ENCODE measurements around the gene BHMT2.
A peak's percentile ranks its signal among the peaks of the same experiment; 100 is the strongest.

BHMT2 gene

DNA sequence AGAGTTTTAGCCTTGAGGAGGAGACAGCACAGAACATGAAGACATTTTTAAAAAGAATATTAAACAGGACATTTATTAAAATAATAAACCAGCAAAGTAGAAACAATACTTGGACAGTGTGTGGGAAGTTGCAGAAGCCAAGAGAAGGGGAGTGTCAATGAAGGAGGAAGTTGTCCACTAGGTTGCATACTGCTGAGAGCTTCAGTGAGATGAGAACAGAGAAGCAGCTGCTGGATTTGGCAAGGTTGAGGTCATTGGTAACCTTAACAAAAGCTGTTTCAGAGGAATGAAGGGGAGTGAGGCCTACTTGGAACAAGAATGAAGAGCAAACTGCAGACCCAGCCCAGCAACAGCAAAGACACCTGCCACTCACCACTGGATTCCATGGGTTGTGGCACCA is 53.4 kb downstream of the BHMT2 start:
- TF ChIP-seq, protein P1, sequence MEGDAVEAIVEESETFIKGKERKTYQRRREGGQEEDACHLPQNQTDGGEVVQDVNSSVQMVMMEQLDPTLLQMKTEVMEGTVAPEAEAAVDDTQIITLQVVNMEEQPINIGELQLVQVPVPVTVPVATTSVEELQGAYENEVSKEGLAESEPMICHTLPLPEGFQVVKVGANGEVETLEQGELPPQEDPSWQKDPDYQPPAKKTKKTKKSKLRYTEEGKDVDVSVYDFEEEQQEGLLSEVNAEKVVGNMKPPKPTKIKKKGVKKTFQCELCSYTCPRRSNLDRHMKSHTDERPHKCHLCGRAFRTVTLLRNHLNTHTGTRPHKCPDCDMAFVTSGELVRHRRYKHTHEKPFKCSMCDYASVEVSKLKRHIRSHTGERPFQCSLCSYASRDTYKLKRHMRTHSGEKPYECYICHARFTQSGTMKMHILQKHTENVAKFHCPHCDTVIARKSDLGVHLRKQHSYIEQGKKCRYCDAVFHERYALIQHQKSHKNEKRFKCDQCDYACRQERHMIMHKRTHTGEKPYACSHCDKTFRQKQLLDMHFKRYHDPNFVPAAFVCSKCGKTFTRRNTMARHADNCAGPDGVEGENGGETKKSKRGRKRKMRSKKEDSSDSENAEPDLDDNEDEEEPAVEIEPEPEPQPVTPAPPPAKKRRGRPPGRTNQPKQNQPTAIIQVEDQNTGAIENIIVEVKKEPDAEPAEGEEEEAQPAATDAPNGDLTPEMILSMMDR (IDR thresholded peaks at IDR 0.05; ENCODE audit: control insufficient read depth, insufficient read depth, low read depth, low read length, missing control alignments), result no peak
- H3K4me3 ChIP-seq (ENCODE audit: control insufficient read depth, low read depth, low read length), result no peak overlapping the region
- no peak for DNase-seq (ENCODE audit: low read depth)

DNA sequence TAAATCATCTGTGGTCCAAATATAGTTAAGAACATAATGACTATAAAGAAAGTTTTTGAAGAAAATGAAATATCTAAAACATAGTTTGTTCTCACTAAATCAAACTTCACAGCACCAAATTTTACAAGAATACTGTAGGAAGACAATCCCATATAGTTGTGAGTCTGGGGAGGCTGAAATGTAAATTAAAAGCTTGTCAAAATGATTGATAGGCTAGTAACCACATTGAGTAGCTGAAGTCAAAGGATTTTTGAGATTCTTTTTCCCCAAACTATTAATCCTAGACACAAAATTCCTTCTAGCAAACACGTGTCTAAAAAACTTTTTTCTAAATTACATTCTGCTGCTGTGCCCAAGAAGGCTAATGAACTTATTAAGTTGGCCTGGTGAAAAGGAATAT is 55.0 kb downstream of the BHMT2 start:
- H3K4me3 ChIP-seq (ENCODE audit: control insufficient read depth, low read depth, low read length), result no peak overlapping the region
- no peak for DNase-seq (ENCODE audit: low read depth)
- TF ChIP-seq, protein P1 (IDR thresholded peaks at IDR 0.05; ENCODE audit: control insufficient read depth, insufficient read depth, low read depth, low read length, missing control alignments), result no peak

DNA sequence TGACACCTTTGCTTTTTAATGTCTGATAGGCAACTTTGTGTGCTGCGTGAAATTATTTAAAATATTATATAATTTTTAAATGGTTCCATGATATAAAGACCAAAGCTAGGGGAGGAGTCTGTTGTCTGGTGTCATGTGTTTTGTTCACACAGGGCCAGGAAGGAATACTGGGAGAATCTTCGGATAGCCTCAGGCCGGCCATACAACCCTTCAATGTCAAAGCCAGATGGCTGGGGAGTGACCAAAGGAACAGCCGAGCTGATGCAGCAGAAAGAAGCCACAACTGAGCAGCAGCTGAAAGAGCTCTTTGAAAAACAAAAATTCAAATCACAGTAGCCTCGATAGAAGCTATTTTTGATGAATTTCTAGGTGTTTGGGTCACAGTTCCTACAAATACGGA is 61.2 kb downstream of the BHMT2 start:
- TF ChIP-seq, protein P1 (IDR thresholded peaks at IDR 0.05; ENCODE audit: control insufficient read depth, insufficient read depth, low read depth, low read length, missing control alignments), result no peak

DNA sequence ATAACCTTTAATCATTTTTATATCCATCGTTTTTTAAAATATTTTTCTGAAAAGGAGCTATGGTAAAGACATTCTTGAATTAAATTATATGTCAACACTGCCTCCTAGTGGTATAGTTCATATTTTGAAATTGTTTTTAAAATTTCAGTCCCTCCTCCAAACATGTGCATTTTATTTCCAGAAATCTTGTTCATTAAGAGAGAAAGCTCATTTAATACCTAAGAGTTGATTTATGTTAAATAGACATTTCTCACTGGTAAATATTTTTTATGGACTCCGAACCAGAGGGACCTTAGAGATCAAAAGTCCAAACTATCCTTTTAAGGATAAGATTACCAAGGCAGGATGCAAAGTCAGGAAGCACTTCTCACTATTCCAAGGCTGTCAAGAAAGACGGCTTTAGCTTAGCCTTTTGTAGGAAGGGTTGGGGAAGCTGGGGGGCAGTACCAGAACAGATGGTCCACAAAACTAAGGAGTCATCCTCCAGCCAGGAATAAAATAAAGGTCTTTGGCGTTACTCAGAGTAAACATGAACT is 63.6 kb downstream of the BHMT2 start:
- TF ChIP-seq, protein P1 (IDR thresholded peaks at IDR 0.05; ENCODE audit: control insufficient read depth, insufficient read depth, low read depth, low read length, missing control alignments), result no peak
- no peak for DNase-seq (ENCODE audit: low read depth)
- peak overlapping the region; percentile 10 for H3K4me3 ChIP-seq (ENCODE audit: control insufficient read depth, low read depth, low read length)

More for the DNA sequence above, 61.2 kb downstream of the BHMT2 start:
- H3K4me3 ChIP-seq (ENCODE audit: control insufficient read depth, low read depth, low read length), result no peak overlapping the region
- no peak for DNase-seq (ENCODE audit: low read depth)

DNA sequence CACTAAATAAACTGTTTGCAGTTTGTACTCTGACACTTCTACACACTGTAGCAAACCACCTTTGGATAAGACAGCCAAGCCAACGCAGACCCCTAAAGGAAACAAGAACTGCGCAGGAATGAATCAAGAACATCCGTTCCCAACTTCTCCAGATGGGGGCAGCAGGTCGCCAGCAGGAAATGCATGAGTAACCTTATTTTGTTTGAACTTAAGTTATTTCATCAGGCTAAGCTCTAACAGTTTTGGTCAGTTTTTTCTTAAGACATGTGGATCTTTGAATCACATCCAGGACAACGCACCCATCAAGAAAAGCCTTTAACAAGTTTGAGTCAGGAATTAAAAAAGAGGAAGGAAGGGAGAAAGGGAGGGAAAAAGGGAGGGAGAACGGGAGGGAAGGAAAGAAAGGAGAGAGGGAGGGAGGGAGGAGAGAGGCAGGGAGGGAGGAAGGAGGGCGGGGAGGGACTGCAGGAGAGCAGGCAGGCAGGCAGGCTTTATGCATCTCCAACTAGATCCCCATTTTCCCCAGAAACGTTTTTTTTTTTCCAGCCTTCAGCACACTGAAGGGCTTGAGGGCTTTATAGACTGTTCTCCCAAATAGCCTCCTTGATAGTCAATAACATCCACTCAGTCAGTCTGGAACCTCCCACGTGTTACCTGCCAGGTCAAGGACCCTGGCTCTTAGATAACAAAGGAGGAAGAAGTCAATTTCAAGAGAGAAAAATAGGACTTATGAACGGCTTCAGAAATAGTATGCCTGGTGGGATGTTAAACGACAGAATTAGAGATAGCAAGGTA is 64.3 kb downstream of the BHMT2 start:
- H3K4me3 ChIP-seq (ENCODE audit: control insufficient read depth, low read depth, low read length), result peak overlapping the region; percentile 43
- TF ChIP-seq, protein P1 (IDR thresholded peaks at IDR 0.05; ENCODE audit: control insufficient read depth, insufficient read depth, low read depth, low read length, missing control alignments), result peak; percentile 83
- DNase-seq (ENCODE audit: low read depth), result peak; percentile 78

DNA sequence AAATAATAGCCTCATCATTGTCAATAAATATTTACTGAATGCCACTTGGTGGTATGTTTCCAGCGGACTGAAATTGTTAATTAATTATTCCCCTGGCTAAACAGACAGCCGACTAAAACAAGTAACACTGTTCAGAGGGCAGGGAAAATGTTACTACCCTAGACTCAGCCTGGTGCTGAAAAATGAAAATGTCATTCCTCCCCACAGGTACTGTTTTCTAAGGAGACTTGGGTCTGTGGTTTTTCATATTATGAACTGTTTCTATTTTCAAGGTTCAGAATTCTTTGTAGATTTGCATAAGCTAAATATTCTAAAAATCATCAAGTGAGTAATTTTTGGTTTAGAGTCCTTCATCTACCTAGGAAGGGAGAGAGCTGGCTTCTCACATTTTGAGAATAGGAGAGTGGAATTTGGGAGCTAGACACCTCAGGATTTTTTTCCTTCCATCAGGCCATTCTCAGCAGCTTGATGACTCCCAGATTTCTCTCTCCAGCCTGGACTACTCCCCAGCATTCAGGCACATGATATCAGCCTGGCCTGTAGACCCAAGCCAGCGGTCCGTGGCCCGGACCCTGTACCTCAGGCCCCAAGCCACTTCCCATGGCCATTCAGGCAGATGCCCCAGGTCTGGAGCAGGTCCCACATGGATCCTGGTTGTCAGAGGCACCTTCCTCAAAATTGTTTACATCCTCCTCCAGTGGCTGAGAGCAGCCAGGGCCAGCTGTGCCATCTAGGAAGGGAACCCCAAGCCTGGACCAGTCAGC is 66.4 kb downstream of the BHMT2 start:
- DNase-seq (ENCODE audit: low read depth), result no peak
- H3K4me3 ChIP-seq (ENCODE audit: control insufficient read depth, low read depth, low read length), result no peak overlapping the region
- TF ChIP-seq, protein P1 (IDR thresholded peaks at IDR 0.05; ENCODE audit: control insufficient read depth, insufficient read depth, low read depth, low read length, missing control alignments), result no peak

Measured in AG09309 (cell line).